H9 (cell line): ENCODE measurements around the gene POU5F1. TPM values are rescaled to one million over a fixed set of nuclear protein-coding genes. Genes with fewer than 3 reads are reported as not detected.

Source experiments
- DNase-seq: peaks from one replicate; pipeline ENCODE4 v3.0.0-alpha.2; 2017
- H2AFZ ChIP-seq: one replicate; pipeline ENCODE4 v1.6.1; 2013; ENCODE audit warnings: mild to moderate bottlenecking, low read length, control low read depth, moderate library complexity
- H2AK5ac ChIP-seq: 2 replicates; pipeline ENCODE4 v1.6.1; 2013; ENCODE audit warnings: low read length, control low read depth, mixed read lengths; ENCODE audit not compliant: insufficient read length
- H2BK120ac ChIP-seq: one replicate; pipeline ENCODE4 v1.6.1; 2013; ENCODE audit warnings: low read depth, mild to moderate bottlenecking, low read length, control low read depth, inconsistent platforms; ENCODE audit not compliant: poor library complexity, severe bottlenecking
- H2BK12ac ChIP-seq: 2 replicates; pipeline ENCODE4 v1.6.1; 2013; ENCODE audit warnings: low read length, control low read depth, mixed read lengths, low read depth; ENCODE audit not compliant: insufficient read length
- H2BK15ac ChIP-seq: 2 replicates; pipeline ENCODE4 v1.6.1; 2013; ENCODE audit warnings: low read depth, low read length, control low read depth
- H2BK20ac ChIP-seq: one replicate; pipeline ENCODE4 v1.6.1; 2013; ENCODE audit warnings: low read depth, mild to moderate bottlenecking, low read length, control low read depth, inconsistent platforms; ENCODE audit not compliant: poor library complexity, severe bottlenecking
- H2BK5ac ChIP-seq: 2 replicates; pipeline ENCODE4 v1.6.1; 2013; ENCODE audit warnings: low read length, control low read depth, mixed read lengths; ENCODE audit not compliant: insufficient read length
- H3K14ac ChIP-seq: 2 replicates; pipeline ENCODE4 v1.6.1; 2013; ENCODE audit warnings: low read length, control low read depth; ENCODE audit not compliant: insufficient read depth
- H3K18ac ChIP-seq: 2 replicates; pipeline ENCODE4 v1.6.1; 2013; ENCODE audit warnings: low read depth, mild to moderate bottlenecking, mixed read lengths, low read length, control low read depth; ENCODE audit not compliant: insufficient read length
- H3K23ac ChIP-seq: 2 replicates; pipeline ENCODE4 v1.6.1; 2013; ENCODE audit warnings: low read length, control low read depth, mixed read lengths, low read depth; ENCODE audit not compliant: insufficient read length
- H3K23me2 ChIP-seq: 2 replicates; pipeline ENCODE4 v1.6.1; 2013; ENCODE audit warnings: low read depth, mild to moderate bottlenecking, mixed read lengths, low read length, control low read depth; ENCODE audit not compliant: insufficient read length, poor library complexity, severe bottlenecking
- H3K27ac ChIP-seq: 2 replicates; pipeline ENCODE4 v1.5.1; 2013; ENCODE audit warnings: low read length, control low read depth, mixed read lengths, low read depth; ENCODE audit not compliant: insufficient read length
- H3K27me3 ChIP-seq: 2 replicates; pipeline ENCODE4 v1.6.1; 2013; ENCODE audit warnings: low read length, control low read depth, inconsistent platforms; ENCODE audit not compliant: insufficient read depth
- H3K4ac ChIP-seq: 2 replicates; pipeline ENCODE4 v1.6.1; 2013; ENCODE audit warnings: low read depth, mild to moderate bottlenecking, control low read depth, inconsistent platforms, low read length, moderate library complexity
- H3K4me1 ChIP-seq: 2 replicates; pipeline ENCODE4 v1.6.1; 2013; ENCODE audit warnings: low read length, control low read depth, inconsistent platforms; ENCODE audit not compliant: insufficient read depth
- H3K4me2 ChIP-seq: 2 replicates; pipeline ENCODE4 v1.6.1; 2013; ENCODE audit warnings: low read length, control low read depth, mixed read lengths; ENCODE audit not compliant: insufficient read length, insufficient read depth
- H3K56ac ChIP-seq: 2 replicates; pipeline ENCODE4 v1.6.1; 2013; ENCODE audit warnings: low read depth, mild to moderate bottlenecking, mixed read lengths, low read length, control low read depth; ENCODE audit not compliant: insufficient read length
- H3K79me1 ChIP-seq: 2 replicates; pipeline ENCODE4 v1.6.1; 2013; ENCODE audit warnings: low read depth, mild to moderate bottlenecking, moderate library complexity, low read length, control low read depth, inconsistent platforms; ENCODE audit not compliant: insufficient read depth, poor library complexity, severe bottlenecking
- H3K79me2 ChIP-seq: 2 replicates; pipeline ENCODE4 v1.6.1; 2013; ENCODE audit warnings: low read length, control low read depth, inconsistent platforms; ENCODE audit not compliant: insufficient read depth
- H3K9ac ChIP-seq: 2 replicates; pipeline ENCODE4 v1.6.1; 2013; ENCODE audit warnings: low read length, control low read depth, mixed read lengths; ENCODE audit not compliant: insufficient read length; ENCODE audit errors: extremely low read depth
- H3K9me3 ChIP-seq: one replicate; pipeline ENCODE4 v1.6.1; 2013; ENCODE audit warnings: low read depth, low read length, inconsistent platforms; ENCODE audit not compliant: control insufficient read depth
- H3T11ph ChIP-seq: one replicate; pipeline ENCODE4 v1.6.1; 2013; ENCODE audit warnings: mild to moderate bottlenecking, low read length, control low read depth, inconsistent platforms
- H4K20me1 ChIP-seq: one replicate; pipeline ENCODE4 v1.6.1; 2013; ENCODE audit not compliant: control insufficient read depth, insufficient read length, insufficient read depth
- H4K5ac ChIP-seq: 2 replicates; pipeline ENCODE4 v1.6.1; 2013; ENCODE audit warnings: low read depth, mild to moderate bottlenecking, mixed read lengths, low read length, control low read depth; ENCODE audit not compliant: insufficient read length
- H4K8ac ChIP-seq: replicated peaks from 2 replicates; pipeline ENCODE4 v1.6.1; 2013; ENCODE audit warnings: low read length, control low read depth, mixed read lengths, low read depth; ENCODE audit not compliant: insufficient read length
- H4K91ac ChIP-seq: 2 replicates; pipeline ENCODE4 v1.6.1; 2013; ENCODE audit warnings: low read depth, mild to moderate bottlenecking, moderate library complexity, mixed read lengths, low read length, control low read depth; ENCODE audit not compliant: insufficient read length
- H3K27ac Mint-ChIP-seq, 3 experiments: 2 replicates in 2 of 3; 3 replicates in 1 of 3; pipeline ENCODE4 v1.8.0; 2020 to 2021; ENCODE audit warnings: mixed read lengths in 3 of 3, mild to moderate bottlenecking in 1 of 3, moderate library complexity in 1 of 3
- H3K27me3 Mint-ChIP-seq: 2 replicates; pipeline ENCODE4 v1.8.0; 2021; ENCODE audit warnings: low read depth, mild to moderate bottlenecking, moderate library complexity, mixed read lengths
- H3K36me3 Mint-ChIP-seq, 3 experiments: 2 replicates in 2 of 3; 3 replicates in 1 of 3; pipeline ENCODE4 v1.8.0; 2020 to 2021; ENCODE audit warnings: low read depth in 3 of 3, mixed read lengths in 3 of 3; ENCODE audit not compliant: insufficient read depth in 1 of 3
- H3K4me1 Mint-ChIP-seq, 2 experiments: 2 replicates each; pipeline ENCODE4 v1.8.0; 2020; ENCODE audit warnings: mixed read lengths in 2 of 2
- H3K4me3 Mint-ChIP-seq, 2 experiments: 2 replicates in 1 of 2; 3 replicates in 1 of 2; pipeline ENCODE4 v1.8.0; 2020 to 2021; ENCODE audit warnings: mild to moderate bottlenecking in 2 of 2, mixed read lengths in 2 of 2, moderate library complexity in 1 of 2
- H3K9me3 Mint-ChIP-seq, 2 experiments: 2 replicates in 1 of 2; 3 replicates in 1 of 2; pipeline ENCODE4 v1.8.0; 2020; ENCODE audit warnings: mild to moderate bottlenecking in 2 of 2, mixed read lengths in 2 of 2, moderate library complexity in 1 of 2
- WGBS: extraction: QIAGEN DNeasy Blood & Tissue Kit; methylation state at CpG from one replicate; pipeline ENCODE4 v1.1.7; 2013; ENCODE audit warnings: missing lambda C conversion rate, low lambda C conversion rate, mixed read lengths; ENCODE audit not compliant: insufficient read length; ENCODE audit errors: extremely low coverage; 5-methylcytosine and 5-hydroxymethylcytosine counted together
- total RNA-seq: library from RNA; stranded (reverse); gene quantifications from 2 replicates; pipeline ENCODE4 v1.2.1, GENCODE V29; 2021
- TF ChIP-seq, protein P1 (sequence below): fragments of 200-600 bp; sonication (generic); conservative IDR thresholded peaks from 3 replicates; pipeline ENCODE4 v1.8.0; 2021; ENCODE audit warnings: antibody characterized with exemption, mild to moderate bottlenecking

Gene POU5F1
- total RNA-seq, 1 experiment from 2014 or later = 2,134 TPM

DNA sequence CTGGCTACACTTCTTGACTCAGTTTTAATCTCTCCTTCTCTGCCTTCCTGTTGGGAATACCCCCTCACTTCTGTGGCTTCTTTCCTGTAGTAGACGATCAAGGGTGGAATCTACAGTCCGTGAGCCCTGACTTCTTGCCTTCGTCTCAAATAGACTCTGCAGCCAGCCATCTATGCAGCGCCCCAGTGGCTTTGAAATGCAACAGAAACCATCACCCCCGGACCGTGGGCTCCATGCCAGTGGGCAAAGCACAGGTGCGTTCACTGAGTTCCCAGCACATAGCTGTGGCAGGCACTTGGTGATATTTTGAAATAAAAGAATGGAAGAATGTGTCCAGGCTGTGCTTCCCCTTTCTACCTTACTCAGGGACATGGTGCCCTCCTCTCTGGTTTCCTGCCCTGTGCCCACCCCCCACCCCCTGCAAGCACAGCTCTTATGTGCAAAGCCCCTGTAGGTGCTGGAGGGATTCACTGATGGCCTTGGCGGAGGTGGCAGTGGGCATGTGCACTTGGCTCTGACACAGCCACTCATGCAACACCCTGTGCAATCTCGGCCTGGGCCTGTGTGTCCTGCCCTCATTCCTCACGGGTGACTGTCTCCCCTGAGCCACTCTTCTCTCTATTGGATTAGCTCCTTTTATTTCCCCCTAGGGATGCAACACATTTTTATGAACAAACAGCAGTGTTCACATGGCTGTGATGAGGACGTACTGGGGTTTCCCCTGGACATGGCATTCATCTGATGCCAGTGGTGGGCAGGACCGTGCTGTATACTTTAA, 44.7 kb downstream of the POU5F1 start:
- no peak overlapping the region for H3K18ac ChIP-seq
- no peak overlapping the region for H2BK20ac ChIP-seq
- no peaks in the 10 kb centered on the region; a peak in 1 of 5 replicates for H3K9me3 Mint-ChIP-seq
- H3K4me3 Mint-ChIP-seq = no peak overlapping the region
- no peak overlapping the region for H3K23ac ChIP-seq
- H2BK5ac ChIP-seq = no peak overlapping the region
- no peaks in the 10 kb centered on the region for H3K79me1 ChIP-seq
- H2BK12ac ChIP-seq = no peak overlapping the region
- no peak overlapping the region for H3K4ac ChIP-seq
- no peak overlapping the region for H2BK15ac ChIP-seq
- TF ChIP-seq, protein P1, sequence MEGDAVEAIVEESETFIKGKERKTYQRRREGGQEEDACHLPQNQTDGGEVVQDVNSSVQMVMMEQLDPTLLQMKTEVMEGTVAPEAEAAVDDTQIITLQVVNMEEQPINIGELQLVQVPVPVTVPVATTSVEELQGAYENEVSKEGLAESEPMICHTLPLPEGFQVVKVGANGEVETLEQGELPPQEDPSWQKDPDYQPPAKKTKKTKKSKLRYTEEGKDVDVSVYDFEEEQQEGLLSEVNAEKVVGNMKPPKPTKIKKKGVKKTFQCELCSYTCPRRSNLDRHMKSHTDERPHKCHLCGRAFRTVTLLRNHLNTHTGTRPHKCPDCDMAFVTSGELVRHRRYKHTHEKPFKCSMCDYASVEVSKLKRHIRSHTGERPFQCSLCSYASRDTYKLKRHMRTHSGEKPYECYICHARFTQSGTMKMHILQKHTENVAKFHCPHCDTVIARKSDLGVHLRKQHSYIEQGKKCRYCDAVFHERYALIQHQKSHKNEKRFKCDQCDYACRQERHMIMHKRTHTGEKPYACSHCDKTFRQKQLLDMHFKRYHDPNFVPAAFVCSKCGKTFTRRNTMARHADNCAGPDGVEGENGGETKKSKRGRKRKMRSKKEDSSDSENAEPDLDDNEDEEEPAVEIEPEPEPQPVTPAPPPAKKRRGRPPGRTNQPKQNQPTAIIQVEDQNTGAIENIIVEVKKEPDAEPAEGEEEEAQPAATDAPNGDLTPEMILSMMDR = no peak
- H3K27ac ChIP-seq = no peak overlapping the region
- no peaks in the 10 kb centered on the region for H3K23me2 ChIP-seq
- no peak for DNase-seq
- H3K36me3 Mint-ChIP-seq = no peaks in the 10 kb centered on the region
- no CpG with 5 or more reads among the region's 12 CpGs for WGBS
- no peak overlapping the region for H4K8ac ChIP-seq
- H3K79me2 ChIP-seq = no peaks in the 10 kb centered on the region
- H3K9ac ChIP-seq = no peak overlapping the region
- H4K5ac ChIP-seq = no peak overlapping the region
- no peaks in the 10 kb centered on the region for H4K20me1 ChIP-seq
- H3K4me2 ChIP-seq = no peak overlapping the region
- H3K56ac ChIP-seq = no peak overlapping the region
- no peak overlapping the region for H2AK5ac ChIP-seq
- H3K14ac ChIP-seq = no peak overlapping the region
- H3K27ac Mint-ChIP-seq = no peak overlapping the region
- H4K91ac ChIP-seq = no peak overlapping the region
- no peaks in the 10 kb centered on the region for H3K9me3 ChIP-seq
- no peaks in the 10 kb centered on the region for H3K4me1 ChIP-seq
- H3K27me3 ChIP-seq = no peaks in the 10 kb centered on the region
- H3K4me1 Mint-ChIP-seq = peaks cover 36 to 42% of the 10 kb centered on the region in 2 experiments
- no peak overlapping the region for H2BK120ac ChIP-seq
- H3T11ph ChIP-seq = no peak overlapping the region
- H3K27me3 Mint-ChIP-seq = peaks cover 13% of the 10 kb centered on the region
- H2AFZ ChIP-seq = no peak overlapping the region
